Tibial nerve (tissue), 4 donors: ENCODE measurements around the gene C9orf72. TPM values are rescaled to one million over a fixed set of nuclear protein-coding genes. Genes with fewer than 3 reads are reported as not detected.

Experiments
- DNase-seq, 2 donors: peaks; one replicate each; pipeline ENCODE4 v3.0.0-alpha.2; 2019; ENCODE audit warnings: low spot score in 2 of 2
- H3K27ac ChIP-seq, 4 donors: fragments of 200-600 bp; sonication (generic) in 3 of 4; one replicate each; pipeline ENCODE4 v1.5.1; 2017 to 2019; ENCODE audit warnings: mild to moderate bottlenecking in 1 of 4
- H3K27me3 ChIP-seq, 2 donors: fragments of 200-600 bp; sonication (generic) in 1 of 2; one replicate each; pipeline versions ENCODE4 v1.5.1 to v1.6.0; 2017 to 2019
- H3K36me3 ChIP-seq, 3 donors: fragments of 200-600 bp; sonication (generic); one replicate each; pipeline ENCODE4 v1.5.1; 2018 to 2019
- H3K4me1 ChIP-seq, 4 donors: fragments of 200-600 bp; sonication (generic) in 3 of 4; one replicate each; pipeline ENCODE4 v1.5.1; 2017 to 2019
- H3K4me3 ChIP-seq, 4 donors: fragments of 200-600 bp; sonication (generic) in 3 of 4; one replicate each; pipeline ENCODE4 v1.5.1; 2017 to 2019; ENCODE audit warnings: mild to moderate bottlenecking in 1 of 4, moderate library complexity in 1 of 4
- H3K9me3 ChIP-seq, 4 donors: fragments of 200-600 bp; sonication (generic) in 3 of 4; one replicate each; pipeline ENCODE4 v1.5.1; 2017 to 2019
- EP300 ChIP-seq, 2 donors: sonication (generic); formaldehyde crosslinking; IDR thresholded peaks; one replicate each; pipeline ENCODE4 v1.6.1; 2017; ENCODE audit warnings: antibody characterized with exemption in 2 of 2, mild to moderate bottlenecking in 1 of 2
- POLR2A ChIP-seq, 2 donors: fragments of 450-650 bp; IDR thresholded peaks; one replicate each; pipeline ENCODE4 v1.6.1; 2017; ENCODE audit warnings: antibody characterized with exemption in 2 of 2, mild to moderate bottlenecking in 2 of 2, moderate library complexity in 2 of 2
- WGBS, 2 donors: methylation state at CpG; one replicate each; pipeline ENCODE4 v1.1.5; 2018; 5-methylcytosine and 5-hydroxymethylcytosine counted together
- total RNA-seq, 4 donors: library from RNA; depleted of rRNA; stranded (reverse); fragments of >200 nt; gene quantifications; one replicate each; pipeline ENCODE4 v1.1.0, GENCODE V29; 2016
- TF ChIP-seq, protein P1 (sequence below), 5 experiments: fragments of 200-600 bp in 3 of 5; fragments of 450-650 bp in 2 of 5; sonication (generic) in 3 of 5; IDR thresholded peaks; one replicate each; pipeline ENCODE4 v1.5.1; 2016 to 2019; ENCODE audit warnings: antibody characterized with exemption in 5 of 5, mild to moderate bottlenecking in 3 of 5, moderate library complexity in 2 of 5

C9orf72 gene
- total RNA-seq, 4 donors from 2014 or later = 19.0 to 23.8 (median 20.7) TPM

DNA sequence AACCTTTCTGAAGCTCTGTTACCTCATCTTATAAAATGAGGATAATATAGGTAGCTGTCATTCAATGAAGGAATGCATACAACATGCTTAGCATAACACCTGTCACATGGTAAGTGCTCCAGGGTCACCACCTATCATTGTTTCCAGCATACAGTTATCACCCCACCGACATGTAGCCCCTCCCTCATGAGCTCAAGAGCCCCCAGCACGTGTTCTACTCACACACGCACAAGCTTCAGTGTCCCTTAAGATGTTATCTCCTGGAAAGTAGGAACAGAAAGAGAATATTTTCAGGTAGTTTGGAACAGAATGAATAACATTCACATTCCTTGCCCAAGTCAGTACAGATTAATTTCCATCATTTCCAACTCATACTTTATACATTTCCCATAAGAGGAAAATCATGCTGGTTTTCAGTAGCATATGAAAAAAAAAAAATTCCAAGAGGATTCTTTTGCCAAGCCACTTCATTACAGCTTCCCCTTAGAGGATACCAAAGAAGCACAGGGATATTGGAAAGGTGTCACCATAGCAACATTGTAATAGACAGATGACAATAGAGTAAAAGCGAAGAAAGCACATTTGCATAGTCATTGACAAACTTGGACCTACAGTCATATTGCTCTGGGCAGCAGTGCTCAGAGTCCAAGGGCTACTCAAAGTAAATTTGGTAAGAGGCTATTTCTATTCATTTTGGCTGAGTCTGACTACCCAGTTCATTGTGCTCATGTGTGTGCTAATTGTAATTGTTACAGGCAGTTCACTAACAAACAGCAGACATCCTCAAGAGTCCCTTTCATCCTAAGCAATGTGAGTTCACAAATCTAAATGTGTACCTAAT lies 42.1 kb downstream of the C9orf72 start:
- H3K9me3 ChIP-seq = no peaks in the 10 kb centered on the region
- no peak for DNase-seq
- TF ChIP-seq, protein P1, sequence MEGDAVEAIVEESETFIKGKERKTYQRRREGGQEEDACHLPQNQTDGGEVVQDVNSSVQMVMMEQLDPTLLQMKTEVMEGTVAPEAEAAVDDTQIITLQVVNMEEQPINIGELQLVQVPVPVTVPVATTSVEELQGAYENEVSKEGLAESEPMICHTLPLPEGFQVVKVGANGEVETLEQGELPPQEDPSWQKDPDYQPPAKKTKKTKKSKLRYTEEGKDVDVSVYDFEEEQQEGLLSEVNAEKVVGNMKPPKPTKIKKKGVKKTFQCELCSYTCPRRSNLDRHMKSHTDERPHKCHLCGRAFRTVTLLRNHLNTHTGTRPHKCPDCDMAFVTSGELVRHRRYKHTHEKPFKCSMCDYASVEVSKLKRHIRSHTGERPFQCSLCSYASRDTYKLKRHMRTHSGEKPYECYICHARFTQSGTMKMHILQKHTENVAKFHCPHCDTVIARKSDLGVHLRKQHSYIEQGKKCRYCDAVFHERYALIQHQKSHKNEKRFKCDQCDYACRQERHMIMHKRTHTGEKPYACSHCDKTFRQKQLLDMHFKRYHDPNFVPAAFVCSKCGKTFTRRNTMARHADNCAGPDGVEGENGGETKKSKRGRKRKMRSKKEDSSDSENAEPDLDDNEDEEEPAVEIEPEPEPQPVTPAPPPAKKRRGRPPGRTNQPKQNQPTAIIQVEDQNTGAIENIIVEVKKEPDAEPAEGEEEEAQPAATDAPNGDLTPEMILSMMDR (IDR thresholded peaks at IDR 0.05) = no peak
- no peak for TF ChIP-seq EP300 (IDR thresholded peaks at IDR 0.05)
- no peak for TF ChIP-seq POLR2A (IDR thresholded peaks at IDR 0.05)
- 69 to 71% methylated on average over 4 of the region's 4 CpGs for WGBS, 2 donors
- no peaks in the 10 kb centered on the region for H3K27me3 ChIP-seq
- no peak overlapping the region for H3K27ac ChIP-seq
- no peak overlapping the region for H3K4me3 ChIP-seq
- H3K4me1 ChIP-seq = peaks cover 0 to 53% (median 8%) of the 10 kb centered on the region in 4 donors
- H3K36me3 ChIP-seq = peaks cover 0 to 5% (median 0%) of the 10 kb centered on the region in 3 donors

DNA sequence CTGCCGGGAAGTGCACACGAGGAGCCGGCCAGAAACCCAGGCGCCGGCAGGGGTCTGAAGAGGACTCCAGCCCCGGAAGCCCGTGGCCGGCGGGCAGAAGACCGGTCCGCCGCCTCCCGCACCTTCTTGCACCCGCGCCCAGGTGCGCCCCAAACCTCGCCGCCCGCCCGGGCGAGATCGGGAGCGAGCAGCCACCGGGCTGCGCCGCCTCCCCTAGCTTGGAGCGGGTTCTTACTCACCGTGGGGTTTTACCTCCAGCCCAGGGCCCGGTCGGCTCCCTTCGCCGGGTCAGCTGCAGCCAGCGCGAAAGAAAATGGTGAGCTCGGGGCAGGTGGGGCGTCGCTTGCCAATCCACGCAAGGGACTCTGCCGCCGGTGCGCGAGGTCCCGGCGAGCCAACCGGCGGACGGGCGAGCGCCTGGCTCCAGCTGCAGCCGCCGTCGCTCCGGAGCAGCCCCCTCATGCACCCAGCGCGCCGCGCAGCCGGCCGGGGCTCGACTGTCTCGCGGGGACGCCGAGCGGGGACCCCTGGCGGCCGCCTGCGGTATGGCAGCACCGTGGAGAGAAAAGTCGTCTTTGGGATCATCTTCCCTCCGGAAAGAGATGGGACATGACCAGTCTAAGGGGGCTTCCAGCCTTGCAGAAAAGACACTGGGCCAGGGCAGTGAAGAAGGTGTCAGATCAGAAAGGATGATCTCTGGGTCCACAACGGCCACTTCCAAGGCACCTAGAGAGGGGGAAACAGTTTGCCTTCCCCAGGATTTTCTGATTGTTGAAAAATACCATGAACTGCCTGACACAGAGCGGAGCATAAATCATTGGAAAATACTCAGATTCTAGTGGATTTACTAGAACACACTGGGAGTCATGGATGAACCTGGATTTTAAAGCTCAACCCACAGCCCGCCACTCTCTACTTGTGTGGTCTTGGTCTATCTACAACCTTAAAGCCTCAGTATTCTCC lies 43.7 kb downstream of the C9orf72 start, which contains the start of gene MOB3B:
MOB3B (minus strand) TSS at position 499 of the 963 bp plus-strand sequence. CDS start 74,264 bp downstream, outside the sequence.
- Histone ChIP-seq H3K4me1 (peaks cover 0 to 42% (median 7%) of the 10 kb centered on the region in 4 donors), H3K9me3 (no peaks in the 10 kb centered on the region), H3K36me3 (no peaks in the 10 kb centered on the region), H3K4me3 (peak within 1 kb of the TSS; percentile 76 to 84 (median 80)), H3K27me3 (no peaks in the 10 kb centered on the region), H3K27ac (peak within 1 kb of the TSS; percentile 72 to 98 (median 89))
- DNase-seq = peak; percentile 78 to 86
- 5 to 8% methylated on average over 30 to 52 of the region's 74 CpGs for WGBS, 2 donors
- TF ChIP-seq, protein P1 (IDR thresholded peaks at IDR 0.05) = peak; percentile 95 to 98 (median 96)
- peak in 1 of 2 donors; percentile 56 for TF ChIP-seq EP300 (IDR thresholded peaks at IDR 0.05)
- peak in 1 of 2 donors; percentile 57 for TF ChIP-seq POLR2A (IDR thresholded peaks at IDR 0.05)

DNA sequence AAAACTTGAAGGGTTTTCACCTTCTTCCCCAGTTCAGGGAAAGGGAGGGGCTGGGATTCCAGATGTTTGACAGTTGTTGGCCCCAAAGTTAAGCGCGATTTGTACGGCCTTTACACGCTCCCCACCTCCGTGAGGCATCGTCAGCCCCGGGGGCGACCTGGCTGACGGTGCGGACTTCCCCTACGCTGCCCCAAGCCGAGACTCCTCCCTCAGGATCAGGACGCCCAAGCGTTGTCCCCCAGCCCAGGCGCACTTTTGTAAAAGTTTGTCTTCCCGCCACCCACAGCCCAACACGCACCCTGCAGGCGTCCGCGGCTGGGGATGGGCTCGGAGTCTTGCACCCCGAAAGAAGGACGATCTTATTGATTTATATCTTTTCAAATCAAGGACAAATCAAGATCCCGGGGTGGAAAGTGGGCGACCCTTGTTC lies 44.4 kb downstream of the C9orf72 start:
- H3K9me3 ChIP-seq = no peaks in the 10 kb centered on the region
- 0 to 1% methylated on average over 22 to 25 of the region's 25 CpGs for WGBS, 2 donors
- no peaks in the 10 kb centered on the region for H3K27me3 ChIP-seq
- no peaks in the 10 kb centered on the region for H3K36me3 ChIP-seq
- peaks cover 0 to 36% (median 4%) of the 10 kb centered on the region in 4 donors for H3K4me1 ChIP-seq
- TF ChIP-seq EP300 (IDR thresholded peaks at IDR 0.05) (no peak), POLR2A (IDR thresholded peaks at IDR 0.05) (no peak)
- TF ChIP-seq, protein P1 (IDR thresholded peaks at IDR 0.05) = no peak
- DNase-seq = peak; percentile 29 to 30
- H3K27ac ChIP-seq = peak overlapping the region; percentile 72 to 98 (median 89)
- peak overlapping the region; percentile 76 to 84 (median 80) for H3K4me3 ChIP-seq

DNA sequence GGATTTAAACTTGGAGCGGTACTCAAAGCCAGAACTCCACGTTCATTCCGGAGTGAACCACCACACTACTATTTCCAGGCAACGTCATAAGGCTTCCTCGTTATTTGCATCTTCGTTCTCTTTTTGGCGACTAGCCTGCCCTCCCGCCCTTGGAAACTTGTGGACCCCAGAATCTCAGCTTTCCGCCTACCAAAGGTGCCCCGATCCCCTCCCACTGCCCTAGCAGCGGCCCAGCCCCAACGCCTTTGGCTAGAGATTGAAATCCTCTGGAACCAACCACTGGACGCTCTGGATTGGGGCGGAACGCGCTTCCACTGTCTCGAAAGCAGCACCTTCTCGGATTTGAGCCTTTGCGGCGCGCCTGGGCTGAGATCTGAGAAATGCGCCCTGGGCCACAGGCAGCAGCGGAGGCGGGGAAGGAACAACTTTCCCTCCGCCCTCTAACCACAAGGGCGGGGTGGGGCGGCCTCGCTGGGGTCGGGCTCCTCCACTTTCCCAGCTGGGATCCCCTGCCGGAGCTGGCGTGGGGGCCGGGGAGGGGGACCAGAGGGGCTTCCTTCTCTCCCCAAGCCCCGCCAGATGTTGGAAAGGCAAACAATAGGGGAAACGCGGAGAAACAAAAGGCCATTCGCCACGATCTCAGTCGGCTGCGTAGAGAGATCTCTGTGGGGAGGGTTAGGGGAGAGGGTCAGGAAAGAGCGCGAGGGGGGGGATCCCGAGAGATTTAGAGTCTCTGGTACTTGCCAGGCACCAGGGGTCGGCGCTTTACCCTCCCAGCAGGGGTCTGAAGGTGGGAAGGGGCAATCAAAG lies 45.0 kb downstream of the C9orf72 start:
- peak overlapping the region; percentile 76 to 84 (median 80) for H3K4me3 ChIP-seq
- DNase-seq = peak; percentile 72 to 82
- H3K9me3 ChIP-seq = no peaks in the 10 kb centered on the region
- H3K27me3 ChIP-seq = no peaks in the 10 kb centered on the region
- TF ChIP-seq POLR2A (IDR thresholded peaks at IDR 0.05) (peak; percentile 52 to 62), EP300 (IDR thresholded peaks at IDR 0.05) (peak in 1 of 2 donors; percentile 88)
- TF ChIP-seq, protein P1 (IDR thresholded peaks at IDR 0.05) = no peak
- WGBS, 2 donors = 1 to 3% methylated on average over 39 to 44 of the region's 44 CpGs
- H3K27ac ChIP-seq = peak overlapping the region; percentile 72 to 98 (median 89)
- peaks cover 0 to 30% (median 4%) of the 10 kb centered on the region in 4 donors for H3K4me1 ChIP-seq
- no peaks in the 10 kb centered on the region for H3K36me3 ChIP-seq
